Occipital lobe (tissue), 2 donors: ENCODE results near the gene HOXB4. TPM values are rescaled to one million over a fixed set of nuclear protein-coding genes. Genes with fewer than 3 reads are reported as not detected.
"Not testable (repeated sequence)": the region's sequence is repeated elsewhere in the genome, so short reads cannot be mapped to it uniquely, and the experiment has no call there.

Experiments
- DNase-seq: peaks from one replicate; lab custom pipeline; 2025; lab: John Stamatoyannopoulos, UW
- total RNA-seq: library from RNA; depleted of rRNA; stranded (reverse); fragments of >200 nt; gene quantifications from one replicate; pipeline ENCODE4 v1.2.3, GENCODE V29; 2014

The HOXB4 gene
- total RNA-seq, 1 donor from 2014 or later, result not detected

GRCh38 chr17:48549281-48549630, 28.9 kb downstream of the HOXB4 start:
- no peak for DNase-seq

- no peak for DNase-seq
Observed at GRCh38 chr17:48548523-48549280, 29.4 kb downstream of the HOXB4 start.

- DNase-seq, result no peak
Observed at GRCh38 chr17:48547808-48548522, 30.2 kb downstream of the HOXB4 start.

GRCh38 chr17:48546924-48547807, 31.0 kb downstream of the HOXB4 start:
- DNase-seq, result no peak

- DNase-seq, result no peak
Observed at GRCh38 chr17:48546137-48546923, 31.8 kb downstream of the HOXB4 start.

GRCh38 chr17:48545539-48545938, 32.6 kb downstream of the HOXB4 start:
- no peak for DNase-seq

GRCh38 chr17:48545022-48545375, 33.2 kb downstream of the HOXB4 start, which contains the start of gene HOXB2:
TSS of gene HOXB2 (minus strand) at chr17:48545109. CDS start at chr17:48544911, 198 bp downstream.
- DNase-seq, result no peak

GRCh38 chr17:48544349-48545021, 33.7 kb downstream of the HOXB4 start:
- DNase-seq, result no peak

GRCh38 chr17:48543854-48544348, 34.2 kb downstream of the HOXB4 start:
- DNase-seq, result no peak

GRCh38 chr17:48543107-48543853, 34.9 kb downstream of the HOXB4 start:
- no peak for DNase-seq

GRCh38 chr17:48542698-48543106, 35.4 kb downstream of the HOXB4 start:
- DNase-seq, result no peak

- no peak for DNase-seq
Observed at GRCh38 chr17:48542114-48542656, 36.0 kb downstream of the HOXB4 start.

- no peak for DNase-seq
Observed at GRCh38 chr17:48541577-48542113, 36.5 kb downstream of the HOXB4 start.

GRCh38 chr17:48541036-48541576, 37.0 kb downstream of the HOXB4 start:
- no peak for DNase-seq

- DNase-seq, result no peak
Observed at GRCh38 chr17:48540213-48540612, 37.9 kb downstream of the HOXB4 start.

- no peak for DNase-seq
Observed at GRCh38 chr17:48539177-48539576, 39.0 kb downstream of the HOXB4 start.

- no peak for DNase-seq
Observed at GRCh38 chr17:48537316-48537715, 40.8 kb downstream of the HOXB4 start.

- not testable (repeated sequence) for DNase-seq
Observed at GRCh38 chr17:48535793-48536559, 42.2 kb downstream of the HOXB4 start.
